ENCODE results near the gene PLEKHG4B.
"Not testable (repeated sequence)": the region's sequence is repeated elsewhere in the genome, so short reads cannot be mapped to it uniquely, and the experiment has no call there.

PLEKHG4B gene

GRCh38 chr5:207599-207998, 115.6 kb downstream of the PLEKHG4B start:
- TF ChIP-seq TAF1 (IDR thresholded peaks at IDR 0.05; ENCODE audit: low read depth, low read length), result no peak
- TF ChIP-seq PAX5 (IDR thresholded peaks at IDR 0.05; ENCODE audit: insufficient read depth, low read length, severe bottlenecking), result no peak
- no peak for TF ChIP-seq SPI1 (IDR thresholded peaks at IDR 0.05; ENCODE audit: low read depth, low read length)
- TF ChIP-seq POLR2AphosphoS5 (IDR thresholded peaks at IDR 0.05; ENCODE audit: low read depth, low read length), result no peak
- TF ChIP-seq POLR2A (IDR thresholded peaks at IDR 0.05; ENCODE audit: low read depth, low read length), result no peak
- TF ChIP-seq POU2F2 (IDR thresholded peaks at IDR 0.05; ENCODE audit: low read depth, low read length), result no peak
- FAIRE-seq, result no peak
- DNase-seq (ENCODE audit: insufficient read length, low spot score), result no peak

- FAIRE-seq (no peak), DNase-seq (ENCODE audit: insufficient read length, low spot score) (no peak)
- TF ChIP-seq TAF1 (IDR thresholded peaks at IDR 0.05; ENCODE audit: low read depth, low read length), result no peak
- TF ChIP-seq POLR2A (IDR thresholded peaks at IDR 0.05; ENCODE audit: low read depth, low read length), result no peak
- no peak for TF ChIP-seq POU2F2 (IDR thresholded peaks at IDR 0.05; ENCODE audit: low read depth, low read length)
- no peak for TF ChIP-seq PAX5 (IDR thresholded peaks at IDR 0.05; ENCODE audit: insufficient read depth, low read length, severe bottlenecking)
- TF ChIP-seq POLR2AphosphoS5 (IDR thresholded peaks at IDR 0.05; ENCODE audit: low read depth, low read length), result no peak
- TF ChIP-seq SPI1 (IDR thresholded peaks at IDR 0.05; ENCODE audit: low read depth, low read length), result no peak
These were observed 116.6 kb downstream of the PLEKHG4B start for GRCh38 chr5:208449-209114.

- TF ChIP-seq POU2F2 (IDR thresholded peaks at IDR 0.05; ENCODE audit: low read depth, low read length) (no peak), SPI1 (IDR thresholded peaks at IDR 0.05; ENCODE audit: low read depth, low read length) (no peak), POLR2AphosphoS5 (IDR thresholded peaks at IDR 0.05; ENCODE audit: low read depth, low read length) (no peak), POLR2A (IDR thresholded peaks at IDR 0.05; ENCODE audit: low read depth, low read length) (no peak)
- FAIRE-seq, result no peak
These were observed 121.9 kb downstream of the PLEKHG4B start for GRCh38 chr5:213803-214395.

GRCh38 chr5:215256-215655, 123.3 kb downstream of the PLEKHG4B start:
- not testable (repeated sequence) for FAIRE-seq; DNase-seq (ENCODE audit: insufficient read length, low spot score)

More at GRCh38 chr5:213803-214395, 121.9 kb downstream of the PLEKHG4B start:
- DNase-seq (ENCODE audit: insufficient read length, low spot score), result no peak

- FAIRE-seq, result not testable (repeated sequence)
These were observed 124.1 kb downstream of the PLEKHG4B start for GRCh38 chr5:216076-216475.

GRCh38 chr5:217494-218456, 125.8 kb downstream of the PLEKHG4B start, which contains the start of the genes CCDC127 and SDHA:
Gene CCDC127 (minus strand): TSS chr5:218153. CDS start chr5:216849, 1,304 bp downstream.
Gene SDHA (plus strand): TSS chr5:218320. CDS start chr5:218356, 36 bp downstream.
- DNase-seq (ENCODE audit: insufficient read length, low spot score), result peak; percentile 99
- TF ChIP-seq POLR2A (IDR thresholded peaks at IDR 0.05; ENCODE audit: low read depth, low read length) (0 out of 2 replicates have a peak, but pooled peaks have one; percentile 42), POLR2AphosphoS5 (IDR thresholded peaks at IDR 0.05; ENCODE audit: low read depth, low read length) (0 out of 2 replicates have a peak, but pooled peaks have one; percentile 48), TAF1 (IDR thresholded peaks at IDR 0.05; ENCODE audit: low read depth, low read length) (0 out of 2 replicates have a peak, but pooled peaks have one; percentile 44)
- FAIRE-seq, result peak; percentile 97

More at GRCh38 chr5:216076-216475, 124.1 kb downstream of the PLEKHG4B start:
- not testable (repeated sequence) for DNase-seq (ENCODE audit: insufficient read length, low spot score)

- no peak for FAIRE-seq
- DNase-seq (ENCODE audit: insufficient read length, low spot score), result no peak
- TF ChIP-seq PAX5 (IDR thresholded peaks at IDR 0.05; ENCODE audit: insufficient read depth, low read length, severe bottlenecking) (no peak), POLR2A (IDR thresholded peaks at IDR 0.05; ENCODE audit: low read depth, low read length) (no peak), TAF1 (IDR thresholded peaks at IDR 0.05; ENCODE audit: low read depth, low read length) (no peak), POLR2AphosphoS5 (IDR thresholded peaks at IDR 0.05; ENCODE audit: low read depth, low read length) (no peak), POU2F2 (IDR thresholded peaks at IDR 0.05; ENCODE audit: low read depth, low read length) (no peak), SPI1 (IDR thresholded peaks at IDR 0.05; ENCODE audit: low read depth, low read length) (no peak)
These were observed 126.7 kb downstream of the PLEKHG4B start for GRCh38 chr5:218457-219291.

GRCh38 chr5:219460-219863, 127.5 kb downstream of the PLEKHG4B start:
- no peak for TF ChIP-seq SPI1 (IDR thresholded peaks at IDR 0.05; ENCODE audit: low read depth, low read length)
- DNase-seq (ENCODE audit: insufficient read length, low spot score) (no peak), FAIRE-seq (no peak)

GRCh38 chr5:219991-220390, 128.0 kb downstream of the PLEKHG4B start:
- FAIRE-seq, result no peak
- no peak for DNase-seq (ENCODE audit: insufficient read length, low spot score)
- TF ChIP-seq POLR2A (IDR thresholded peaks at IDR 0.05; ENCODE audit: low read depth, low read length), result no peak
- no peak for TF ChIP-seq POU2F2 (IDR thresholded peaks at IDR 0.05; ENCODE audit: low read depth, low read length)
- no peak for TF ChIP-seq PAX5 (IDR thresholded peaks at IDR 0.05; ENCODE audit: insufficient read depth, low read length, severe bottlenecking)
- TF ChIP-seq SPI1 (IDR thresholded peaks at IDR 0.05; ENCODE audit: low read depth, low read length), result no peak
- no peak for TF ChIP-seq TAF1 (IDR thresholded peaks at IDR 0.05; ENCODE audit: low read depth, low read length)
- TF ChIP-seq POLR2AphosphoS5 (IDR thresholded peaks at IDR 0.05; ENCODE audit: low read depth, low read length), result no peak
